Activated effector memory CD4-positive, alpha-beta T cell treated with Interleukin-2 at 50 U/mL for 16 hours (primary cell): ENCODE measurements around the gene RARB.

Source experiments
- DNase-seq: peaks from one replicate; pipeline ENCODE4 v3.0.0-alpha.2; 2020

The RARB gene

DNA sequence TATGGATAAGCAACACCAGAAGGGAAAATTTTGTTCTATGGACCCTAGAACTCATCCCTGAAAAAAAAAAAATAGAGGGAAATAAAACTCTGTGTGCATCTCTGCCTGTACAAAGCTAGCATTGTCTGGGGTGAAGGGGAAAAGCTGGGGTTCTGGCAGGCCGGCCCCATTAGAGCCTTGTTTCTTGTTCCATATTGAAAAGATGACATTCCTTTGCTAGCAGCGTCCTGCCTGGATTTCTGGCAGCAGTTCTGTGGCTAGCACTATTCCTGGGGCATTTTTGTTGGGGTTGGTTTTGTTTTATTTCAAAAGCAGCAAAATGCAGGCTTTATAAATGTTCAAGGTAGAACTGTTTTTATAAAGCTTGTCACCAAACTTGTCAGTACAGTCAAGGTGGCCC, 45.2 kb downstream of the RARB start:
- no peak for DNase-seq

DNA sequence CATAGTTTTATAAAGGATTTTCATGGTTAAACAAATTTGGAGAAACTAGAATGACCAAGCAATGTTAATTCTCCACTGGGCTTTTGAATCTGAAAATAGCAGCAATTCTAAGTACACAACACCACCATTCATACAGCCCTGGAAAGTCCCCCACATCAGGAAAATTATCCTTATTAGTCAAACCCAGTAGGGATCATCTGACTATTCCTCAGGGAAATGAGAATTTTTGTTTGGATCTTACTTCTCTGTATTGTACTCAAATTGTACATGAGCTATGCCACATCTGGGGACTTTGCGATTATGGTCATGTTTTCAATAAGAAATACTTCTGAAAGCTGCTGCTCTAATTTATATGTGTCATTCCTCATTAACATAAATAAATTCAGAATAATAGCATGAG, 46.0 kb downstream of the RARB start:
- DNase-seq: no peak

DNA sequence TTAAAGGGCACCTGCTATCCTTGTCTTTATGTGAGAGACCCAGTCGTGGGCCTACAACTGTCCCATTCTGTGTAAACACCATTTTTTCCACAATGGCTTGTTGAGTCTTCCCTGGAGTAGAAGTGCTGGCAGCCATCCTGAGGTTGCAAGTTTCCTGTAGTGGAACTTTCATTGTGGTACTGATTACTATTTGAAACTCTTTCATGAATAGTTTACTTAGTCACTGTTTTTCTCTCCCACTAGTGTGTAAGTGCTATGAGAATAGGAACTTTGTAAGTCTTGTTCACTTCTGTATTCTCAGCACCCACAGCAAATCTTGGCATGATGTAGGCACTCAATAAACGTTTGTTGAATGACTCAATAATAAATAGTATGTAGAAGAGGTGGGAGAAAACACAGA, 48.6 kb downstream of the RARB start:
- DNase-seq: no peak

DNA sequence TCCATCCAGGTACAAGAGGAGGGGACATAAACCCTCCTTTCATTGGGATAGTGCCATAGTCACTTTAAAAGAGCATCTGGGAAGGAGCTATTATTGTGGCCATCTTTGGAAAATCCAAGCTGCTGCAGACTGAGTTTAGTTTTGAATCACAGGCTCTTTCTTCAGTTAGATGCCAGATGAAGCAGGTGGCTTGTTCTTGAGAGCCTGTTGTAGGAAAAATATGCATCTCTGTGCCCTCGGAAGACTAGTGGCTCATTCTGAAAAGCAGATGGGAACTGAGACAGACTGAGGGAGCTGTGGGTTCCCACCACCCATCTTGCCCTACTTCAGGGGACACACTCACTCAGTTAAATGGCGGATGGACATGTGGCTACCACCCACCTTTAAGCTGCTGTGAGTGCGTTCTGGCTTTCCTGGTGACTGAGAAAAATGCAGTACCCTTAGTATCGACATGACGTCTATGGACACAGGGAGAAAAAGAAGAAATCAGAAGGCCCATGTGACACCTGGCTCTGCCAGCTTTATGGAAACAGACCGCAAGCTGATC, 50.2 kb downstream of the RARB start:
- DNase-seq: no peak

DNA sequence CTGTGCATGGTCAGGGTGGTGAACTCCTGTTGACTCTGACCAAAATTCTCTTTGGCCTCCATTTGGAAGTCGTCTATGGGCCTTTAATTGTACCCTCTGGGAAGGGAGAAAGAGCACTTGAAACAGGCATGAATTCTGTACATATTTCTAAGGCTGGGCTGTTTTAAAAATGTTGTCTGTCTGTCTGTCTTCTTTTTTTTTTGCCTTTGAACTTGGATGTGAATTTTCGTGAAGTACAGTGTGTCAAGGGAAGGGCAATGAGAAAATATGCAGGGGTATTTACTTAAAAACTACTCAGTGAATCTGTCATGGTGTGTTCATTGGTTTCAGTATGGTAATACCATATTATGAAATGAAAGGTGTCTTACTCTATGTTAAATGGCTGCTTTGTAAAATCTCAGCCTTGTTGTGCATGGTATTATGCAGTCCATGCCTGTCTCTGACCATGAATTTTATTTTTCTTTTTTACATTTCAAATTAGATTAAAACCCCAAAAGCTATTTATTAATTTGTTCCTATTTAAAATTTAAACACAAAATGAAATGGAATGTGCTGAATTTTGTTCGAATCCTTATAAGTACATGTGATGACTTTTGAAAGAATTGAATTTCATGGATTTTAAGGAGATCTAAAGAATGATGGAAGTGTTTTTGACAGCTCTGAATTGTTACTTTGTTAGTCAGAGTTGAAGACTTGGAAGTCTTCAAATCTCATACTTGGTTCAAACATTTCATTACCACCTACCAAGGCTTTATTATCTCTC, 51.1 kb downstream of the RARB start:
- no peak for DNase-seq

DNA sequence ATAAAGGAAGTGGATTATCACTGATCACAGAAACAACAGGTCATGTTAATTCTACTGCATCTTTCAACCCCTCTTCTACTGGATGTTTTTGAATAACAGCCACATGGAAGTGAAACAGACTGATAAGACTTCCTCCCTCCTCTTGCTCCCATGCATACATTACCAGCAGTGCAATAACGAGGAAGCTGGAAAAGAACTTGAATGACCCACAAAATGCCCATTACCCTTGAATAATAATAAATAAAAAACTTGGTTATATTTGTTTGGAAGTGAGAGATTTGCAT, 51.6 kb downstream of the RARB start:
- no peak for DNase-seq

DNA sequence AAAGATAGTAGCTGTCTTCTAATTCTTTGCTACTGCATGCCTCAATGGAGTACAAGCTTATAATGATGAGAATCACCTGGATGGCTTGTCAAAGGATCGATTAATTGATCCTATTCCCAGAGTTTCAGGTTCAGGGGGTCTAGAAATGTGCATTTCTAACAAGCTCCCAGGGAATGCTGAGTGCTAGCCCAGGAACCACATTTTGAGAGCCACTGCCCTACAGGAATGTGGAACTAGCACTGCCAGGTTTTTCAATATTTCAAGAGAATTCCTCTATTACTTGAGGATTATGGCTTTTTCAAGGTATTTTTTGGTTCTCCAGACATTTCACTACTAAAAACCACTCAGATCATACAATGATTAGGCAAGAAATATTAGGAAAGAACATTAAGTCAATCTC, 52.7 kb downstream of the RARB start:
- DNase-seq: no peak

DNA sequence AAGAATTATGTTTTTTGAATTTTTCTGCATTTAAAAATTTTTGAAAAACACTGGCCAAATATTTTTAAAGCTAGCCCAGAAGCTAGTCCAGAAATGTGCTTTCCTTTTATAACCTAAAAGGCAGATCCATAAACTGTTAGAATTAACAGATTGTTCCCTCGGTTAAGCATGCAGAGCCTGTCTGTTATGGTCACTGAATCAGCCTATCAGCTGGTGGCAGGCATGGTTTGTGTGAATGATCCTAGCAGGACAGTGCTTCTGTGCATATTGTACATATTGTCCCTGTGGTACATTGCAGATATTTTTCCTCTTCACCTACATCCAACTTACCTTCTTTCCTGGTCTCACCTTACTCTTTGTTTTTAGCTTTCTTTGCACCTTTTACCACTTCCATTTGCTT, 53.3 kb downstream of the RARB start:
- DNase-seq: no peak

DNA sequence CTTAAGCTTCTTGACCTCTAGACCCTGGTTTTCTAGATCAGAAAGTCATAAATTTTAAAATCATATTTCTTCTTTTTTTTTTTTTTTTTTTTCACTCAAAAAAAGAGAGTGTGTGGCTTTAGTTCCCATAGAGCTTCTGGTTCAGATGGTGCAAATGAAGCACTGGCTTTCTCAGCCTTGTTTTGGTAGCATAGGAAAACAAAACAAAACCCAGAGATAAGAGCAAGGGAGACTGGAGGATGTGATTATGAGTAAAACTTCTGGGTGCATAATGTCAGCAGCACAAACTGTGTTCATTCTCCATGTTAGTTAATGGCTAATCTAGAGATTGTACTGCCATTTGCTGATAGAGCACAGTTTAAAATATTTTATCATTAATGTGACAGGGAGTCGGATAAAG, 55.4 kb downstream of the RARB start:
- no peak for DNase-seq

DNA sequence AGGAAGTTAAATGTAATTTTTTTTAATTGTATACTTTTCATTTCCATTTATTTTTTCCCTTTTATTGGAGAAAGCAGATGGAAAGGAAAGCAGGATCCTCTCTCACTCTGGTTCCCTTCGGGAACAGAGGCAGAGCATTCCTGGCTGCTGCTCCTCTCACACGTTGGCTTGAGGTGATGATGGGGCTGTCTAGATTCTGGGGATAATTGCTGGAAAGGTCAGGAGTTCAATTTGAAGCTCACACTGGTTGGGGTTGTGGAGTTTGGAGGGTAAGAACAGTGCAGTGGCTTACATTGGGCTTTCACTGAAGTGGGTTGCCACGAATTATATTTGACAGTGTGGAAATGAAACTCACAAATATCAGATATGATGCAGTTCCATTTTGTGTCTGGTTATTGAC, 57.6 kb downstream of the RARB start:
- DNase-seq: no peak

DNA sequence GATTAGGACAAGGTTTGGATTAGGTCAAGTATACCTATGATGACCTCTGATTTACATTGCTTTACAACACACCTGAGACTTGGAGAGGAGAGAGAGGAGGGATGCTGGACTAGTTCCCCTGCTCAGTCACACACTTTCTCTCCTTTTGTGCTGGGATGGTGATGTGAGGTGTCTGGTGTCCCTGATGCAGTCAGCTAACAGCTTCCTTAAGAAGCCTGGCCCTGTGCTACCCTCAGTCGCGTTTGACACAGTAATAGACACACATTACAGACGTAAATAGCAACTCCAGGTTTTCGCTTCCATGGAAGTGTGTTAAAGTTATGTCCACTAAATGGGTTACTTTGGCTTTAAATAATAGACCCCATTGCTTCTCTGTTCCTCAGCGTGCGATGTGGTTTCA, 58.9 kb downstream of the RARB start:
- no peak for DNase-seq

DNA sequence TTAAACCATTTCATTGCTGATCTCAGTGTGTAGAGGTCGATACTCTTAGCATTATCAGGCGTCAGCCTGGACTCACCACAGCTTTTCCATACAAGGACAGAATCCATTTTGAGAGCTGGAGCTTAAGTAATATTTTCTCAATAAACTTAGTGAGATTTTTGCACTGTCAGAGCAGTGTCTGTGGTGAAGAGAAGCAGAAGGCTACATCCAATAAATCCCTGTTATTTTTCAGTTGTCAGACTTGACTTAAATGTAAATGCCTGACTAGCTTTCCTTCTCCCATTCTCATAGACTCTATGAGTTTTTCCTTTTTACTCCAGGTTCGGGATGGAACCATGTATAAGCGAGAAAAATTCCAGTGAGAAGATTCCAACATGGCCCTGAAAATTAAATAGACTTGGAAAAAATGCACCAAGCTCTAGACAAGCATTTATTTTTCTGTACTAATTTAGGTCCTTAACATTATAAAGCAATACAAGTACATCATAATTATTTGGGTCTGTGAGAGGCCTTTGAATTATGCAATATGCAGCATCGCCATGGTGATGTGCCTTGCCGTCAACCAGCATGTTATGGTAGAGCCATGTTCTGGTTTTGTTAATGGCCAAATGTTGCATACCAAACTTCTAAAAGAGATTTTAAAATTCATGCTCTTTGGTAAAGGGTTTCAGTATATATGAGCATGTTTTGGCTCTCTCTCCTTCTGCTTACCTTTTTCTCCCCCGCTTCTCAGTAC, 62.0 kb downstream of the RARB start:
- DNase-seq: no peak

DNA sequence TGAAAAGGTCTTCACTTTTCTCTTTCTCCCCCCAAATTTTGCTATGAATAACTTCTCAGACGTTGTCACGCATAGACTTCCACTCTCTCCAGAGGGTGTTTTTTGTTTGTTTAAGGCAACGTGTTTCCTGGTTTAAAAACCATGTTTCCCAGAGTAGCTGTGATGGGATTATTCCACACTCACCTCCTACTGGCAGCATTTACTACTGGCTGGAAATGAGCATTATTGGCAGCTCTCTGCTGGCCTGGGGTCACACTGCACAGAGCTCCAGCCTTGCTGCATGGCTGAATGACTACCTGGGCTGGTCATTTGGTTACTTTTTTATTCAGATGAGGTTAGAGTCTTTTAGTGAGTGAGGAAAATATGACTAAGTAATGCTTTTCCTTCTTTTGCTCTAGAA, 65.2 kb downstream of the RARB start:
- DNase-seq: no peak

DNA sequence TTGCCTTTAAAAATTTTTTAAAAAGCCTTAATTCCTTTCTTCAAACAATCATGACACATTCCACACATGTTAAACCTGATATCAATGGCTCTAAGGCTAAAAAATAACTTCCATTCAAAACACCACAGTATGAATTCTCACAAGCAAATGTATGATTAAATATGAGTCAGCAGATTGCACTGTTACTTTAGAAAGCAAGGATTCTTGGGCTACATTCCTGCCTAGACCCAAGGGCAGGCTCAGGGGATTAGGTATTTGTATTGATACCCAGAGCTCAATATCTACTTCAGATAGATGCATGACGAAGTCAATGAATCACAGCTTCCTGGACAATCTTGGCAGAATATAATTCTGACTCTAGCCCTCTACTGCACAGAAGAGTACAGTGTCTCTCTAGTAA, 65.7 kb downstream of the RARB start:
- no peak for DNase-seq

DNA sequence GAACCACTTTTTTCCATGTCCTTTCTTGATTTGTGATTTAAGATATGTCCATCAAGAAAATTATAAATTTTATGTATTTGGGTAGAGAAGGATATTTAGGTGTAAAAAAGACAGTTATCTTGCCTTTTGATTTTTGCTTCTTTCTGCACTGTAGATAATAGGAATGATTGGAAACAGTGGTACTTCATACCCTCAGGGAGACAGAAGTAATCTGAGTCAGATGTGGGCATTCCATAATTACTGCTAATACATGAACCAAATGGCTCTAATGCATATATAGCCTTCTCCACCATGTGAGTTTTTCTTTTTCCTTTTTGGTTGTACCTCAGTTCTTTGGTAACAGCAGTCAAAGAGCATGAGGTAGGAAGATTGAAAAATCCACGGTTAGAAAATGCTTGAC, 67.2 kb downstream of the RARB start:
- no peak for DNase-seq

DNA sequence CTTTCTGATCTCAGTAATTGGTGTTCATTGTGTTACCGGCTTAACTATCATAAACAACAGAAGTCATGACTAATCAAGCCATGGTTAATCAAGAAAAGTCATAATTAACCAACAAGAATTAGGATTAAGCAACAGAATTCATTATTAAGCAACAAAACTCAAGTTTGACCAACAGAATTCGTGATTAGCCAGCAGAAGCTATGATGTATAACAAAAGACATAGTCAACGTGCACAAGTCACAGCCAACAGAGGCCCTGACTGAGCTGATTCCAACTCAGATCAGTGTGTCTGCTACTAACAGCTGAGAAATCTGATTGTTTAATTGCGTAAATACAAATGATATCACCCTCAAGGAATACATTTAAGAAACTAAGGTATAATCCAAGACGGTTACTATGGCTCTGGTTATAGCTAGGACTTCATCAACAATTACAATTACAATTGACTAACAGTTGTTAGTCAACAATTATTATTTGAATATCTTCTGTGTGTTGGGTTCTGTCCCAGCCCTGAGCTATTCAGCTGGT, 67.7 kb downstream of the RARB start:
- DNase-seq: no peak

DNA sequence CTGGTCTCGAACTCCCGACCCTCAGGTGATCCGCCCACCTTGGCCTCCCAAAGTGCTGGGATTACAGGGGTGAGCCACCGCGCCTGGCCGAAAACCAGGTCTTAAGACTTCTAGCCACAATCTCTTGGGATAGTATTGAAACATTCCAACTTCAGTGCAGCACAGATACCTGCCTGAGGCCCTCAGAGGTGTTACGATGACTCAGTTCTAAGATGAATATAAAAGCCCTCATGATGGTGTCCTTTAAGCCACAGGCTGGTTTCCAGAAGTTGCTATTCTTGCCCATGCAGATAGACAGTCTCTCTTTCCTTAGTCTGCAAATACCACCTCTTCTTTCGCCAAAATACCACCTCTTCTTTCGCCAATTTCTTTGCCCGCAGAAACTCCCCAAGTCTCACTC, 69.0 kb downstream of the RARB start:
- no peak for DNase-seq

DNA sequence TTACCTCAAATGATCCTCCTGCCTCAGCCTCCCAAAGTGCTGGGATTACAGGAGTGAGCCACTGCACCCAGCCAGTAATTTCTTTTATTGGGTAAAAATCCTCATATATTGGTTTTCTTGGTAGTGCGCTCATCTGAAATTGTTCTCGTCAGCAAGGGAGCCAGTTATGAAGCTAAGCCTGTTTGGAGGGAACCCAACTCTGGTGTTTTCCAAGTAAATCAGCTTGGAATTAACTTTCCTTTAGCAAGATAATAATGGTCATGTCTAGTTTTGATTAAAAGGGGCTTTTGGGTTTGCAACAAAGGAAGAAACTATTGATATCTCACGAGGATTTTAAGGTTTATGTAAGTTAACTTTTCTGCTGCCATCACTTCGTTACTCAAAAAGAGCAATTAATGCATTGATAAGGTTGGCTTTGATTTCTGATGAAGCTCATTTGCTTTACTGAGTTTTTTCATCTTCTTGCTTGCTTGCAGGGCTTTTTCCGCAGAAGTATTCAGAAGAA, 72.7 kb downstream of the RARB start:
- no peak for DNase-seq

DNA sequence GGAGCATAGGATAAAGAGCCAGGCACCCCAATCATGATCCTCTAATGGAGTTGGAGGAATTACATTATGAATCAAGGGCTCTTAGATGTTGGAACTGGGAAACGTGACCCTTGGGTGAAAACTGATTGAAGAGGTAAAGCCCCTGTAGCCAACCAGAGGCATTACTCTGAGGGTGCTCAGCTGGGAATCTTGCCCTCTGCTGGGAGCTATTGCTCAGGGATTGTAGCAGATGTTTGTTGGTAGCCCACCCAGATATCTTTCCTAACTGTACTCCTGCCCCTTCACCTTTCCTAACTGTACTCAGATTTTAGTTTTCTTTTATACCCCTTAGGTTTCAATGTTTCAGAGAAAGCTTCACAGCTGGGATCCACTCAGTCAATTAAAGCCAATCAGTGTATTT, 74.2 kb downstream of the RARB start:
- no peak for DNase-seq

DNA sequence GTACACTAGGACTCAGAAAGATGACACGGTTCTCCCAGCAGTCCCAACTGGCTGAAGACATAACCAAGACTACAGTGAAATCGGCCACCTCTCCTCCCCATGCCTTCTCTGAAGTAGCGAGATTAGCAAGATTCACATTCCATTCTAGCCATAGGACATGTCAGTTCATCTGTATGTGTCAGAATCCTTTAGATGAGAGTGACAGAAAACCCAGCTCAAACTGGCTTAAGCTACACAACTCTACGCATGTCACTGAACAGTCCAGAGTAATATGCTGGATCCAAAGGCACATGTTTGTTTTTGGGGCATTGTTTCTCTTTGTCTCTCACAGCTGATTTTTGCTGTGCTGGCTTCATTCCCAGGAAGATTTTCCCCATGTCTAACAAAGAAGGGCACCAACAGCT, 75.8 kb downstream of the RARB start:
- no peak for DNase-seq

DNA sequence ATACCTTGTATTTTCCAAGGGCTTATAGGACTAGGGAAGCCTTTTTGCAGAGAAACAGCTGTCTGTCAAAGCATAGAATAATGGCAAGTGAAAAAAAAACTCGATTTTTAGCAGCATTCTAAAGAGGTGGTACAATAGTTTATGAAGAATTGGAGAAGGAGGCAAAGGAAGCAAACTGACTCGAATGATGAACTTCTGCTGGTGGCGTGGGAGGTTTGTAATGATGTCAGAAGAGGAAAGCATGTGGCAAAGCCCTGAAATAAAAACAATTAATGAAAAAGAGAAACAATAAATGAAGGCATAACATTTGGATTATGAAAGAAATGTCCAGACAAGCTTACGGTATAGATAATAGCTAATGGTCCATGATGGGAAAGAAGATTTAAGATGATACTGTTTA, 77.5 kb downstream of the RARB start:
- no peak for DNase-seq

DNA sequence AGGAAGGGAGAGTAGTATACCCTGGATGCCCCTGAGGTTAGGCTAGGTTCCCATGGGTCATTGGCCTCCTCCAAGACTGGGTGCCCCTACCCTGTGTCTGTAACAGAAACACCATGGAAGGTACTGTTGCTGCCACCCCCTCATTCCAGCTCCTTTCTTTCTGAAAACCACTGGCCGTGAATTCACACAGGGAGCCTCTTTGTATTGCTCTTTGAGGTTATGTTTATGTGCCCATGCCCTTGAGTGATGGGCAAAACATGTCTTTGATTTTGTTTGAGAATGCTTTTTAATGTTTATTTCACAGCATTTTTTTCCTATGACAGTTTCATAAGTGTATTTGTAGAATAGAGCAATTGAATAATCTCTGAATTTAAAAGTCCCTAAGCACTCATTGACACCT, 79.7 kb downstream of the RARB start:
- no peak for DNase-seq

DNA sequence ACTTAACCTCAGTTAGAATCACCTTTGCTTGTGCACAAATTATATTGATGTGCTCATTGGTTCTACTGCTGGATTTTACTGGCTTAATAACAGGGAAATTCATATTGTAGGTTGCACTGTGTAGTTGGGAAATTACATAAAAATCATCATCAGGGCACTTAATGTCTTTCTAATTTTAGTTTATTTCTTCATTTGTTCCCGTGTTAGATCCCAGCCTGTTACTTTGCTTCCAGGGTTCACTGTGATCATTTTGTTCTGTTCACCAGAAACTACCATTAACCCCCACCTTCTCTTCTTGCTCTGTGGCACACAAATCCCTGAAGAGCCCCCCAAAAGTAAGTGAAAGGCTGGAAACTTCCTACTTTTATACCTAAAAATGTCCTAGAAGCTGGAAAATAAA, 80.4 kb downstream of the RARB start:
- DNase-seq: no peak

DNA sequence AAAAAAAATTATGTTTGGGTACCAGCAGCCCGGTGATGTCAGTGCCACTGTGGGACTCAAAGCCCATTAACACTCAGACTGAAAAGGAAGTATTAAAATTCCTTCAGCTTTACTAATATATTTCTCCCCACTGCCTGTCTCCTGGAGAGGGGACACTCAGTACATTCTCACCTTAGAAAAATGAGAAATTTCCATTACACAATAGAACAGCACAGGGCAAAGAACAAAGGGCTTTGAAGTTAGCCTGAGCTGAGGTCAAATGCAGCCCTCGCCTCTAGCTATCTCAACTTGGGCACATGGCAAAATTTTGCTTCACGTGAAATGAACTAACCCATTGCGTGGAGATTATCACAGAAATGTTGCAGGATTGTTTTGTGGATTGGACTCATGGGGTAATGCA, 80.8 kb downstream of the RARB start:
- DNase-seq: no peak
